Thyroid gland (tissue), 4 donors: ENCODE measurements around the gene TUT7. TPM values are rescaled to one million over a fixed set of nuclear protein-coding genes. Genes with fewer than 3 reads are reported as not detected.

Experiments used
- DNase-seq, 2 donors: peaks; one replicate each; pipeline ENCODE4 v3.0.0-alpha.2; 2019
- H3K27ac ChIP-seq, 3 donors: fragments of 200-600 bp; sonication (generic); 1 replicate in 2 of 3; 2 replicates in 1 of 3; pipeline ENCODE4 v1.5.1; 2016 to 2019; ENCODE audit warnings: mild to moderate bottlenecking in 1 of 3, moderate library complexity in 1 of 3
- H3K27me3 ChIP-seq: fragments of 200-600 bp; sonication (generic); one replicate; pipeline ENCODE4 v1.5.1; 2019
- H3K36me3 ChIP-seq, 2 donors: fragments of 200-600 bp; sonication (generic); one replicate each; pipeline ENCODE4 v1.5.1; 2016 to 2019
- H3K4me1 ChIP-seq, 2 donors: fragments of 200-600 bp; sonication (generic); one replicate each; pipeline ENCODE4 v1.5.1; 2017 to 2019
- H3K4me3 ChIP-seq, 3 donors: fragments of 200-600 bp; sonication (generic); replicated peaks in 1 of 3; 1 replicate in 2 of 3; 2 replicates in 1 of 3; pipeline ENCODE4 v1.5.1; 2016; ENCODE audit warnings: mild to moderate bottlenecking in 1 of 3
- H3K9me3 ChIP-seq: fragments of 200-600 bp; sonication (generic); one replicate; pipeline ENCODE4 v1.5.1; 2017
- POLR2A ChIP-seq, 2 donors: fragments of 450-650 bp; IDR thresholded peaks; one replicate each; pipeline ENCODE4 v1.6.1; 2017; ENCODE audit warnings: antibody characterized with exemption in 2 of 2, mild to moderate bottlenecking in 2 of 2, moderate library complexity in 1 of 2
- WGBS, 2 donors: methylation state at CpG; one replicate each; pipeline ENCODE4 v1.1.5; 2017; 5-methylcytosine and 5-hydroxymethylcytosine counted together
- intact Hi-C: fragments of 100-400 bp; cut with DNase I; formaldehyde crosslinking; loops from one replicate; pipeline ENCODE4 v1.15.1; 2023
- total RNA-seq, 4 donors: library from RNA; depleted of rRNA; stranded (reverse); fragments of >200 nt; gene quantifications; one replicate each; pipeline ENCODE4 v1.2.3, GENCODE V29; 2016
- TF ChIP-seq, protein P1 (sequence below), 6 experiments: fragments of 200-600 bp in 3 of 6; fragments of 450-650 bp in 3 of 6; sonication (generic) in 3 of 6; IDR thresholded peaks; one replicate each; pipeline ENCODE4 v1.5.1; 2016 to 2019; ENCODE audit warnings: antibody characterized with exemption in 6 of 6, mild to moderate bottlenecking in 2 of 6, inconsistent platforms in 1 of 6, moderate library complexity in 1 of 6

Gene TUT7
- total RNA-seq, 4 donors from 2014 or later: 32.0 to 40.6 (median 33.7) TPM

DNA sequence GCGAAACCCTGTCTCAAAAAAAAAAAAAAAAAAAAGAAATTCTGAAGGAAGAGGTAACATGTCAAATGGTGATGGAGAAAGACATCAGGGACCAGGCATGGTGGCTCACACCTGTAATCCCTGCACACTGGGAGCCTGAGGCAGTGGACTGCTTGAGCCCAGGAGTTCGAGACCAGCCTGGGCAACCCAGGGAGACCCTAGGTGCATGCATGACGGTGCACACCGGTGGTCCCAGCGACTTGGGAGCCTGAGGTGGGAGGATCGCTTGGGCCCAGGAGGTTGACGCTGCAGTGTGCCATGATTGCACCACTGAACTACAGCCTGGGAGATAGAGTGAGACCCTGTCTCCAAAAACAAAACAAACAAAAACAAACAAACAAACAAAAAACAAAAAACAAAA lies 73.6 kb downstream of the TUT7 start:
- Histone ChIP-seq H3K9me3 (no peaks in the 10 kb centered on the region), H3K36me3 (no peaks in the 10 kb centered on the region), H3K4me3 (no peak overlapping the region), H3K27me3 (no peaks in the 10 kb centered on the region), H3K4me1 (peaks cover 22 to 36% of the 10 kb centered on the region in 2 donors), H3K27ac (no peak overlapping the region)
- TF ChIP-seq POLR2A (IDR thresholded peaks at IDR 0.05): no peak
- TF ChIP-seq, protein P1, sequence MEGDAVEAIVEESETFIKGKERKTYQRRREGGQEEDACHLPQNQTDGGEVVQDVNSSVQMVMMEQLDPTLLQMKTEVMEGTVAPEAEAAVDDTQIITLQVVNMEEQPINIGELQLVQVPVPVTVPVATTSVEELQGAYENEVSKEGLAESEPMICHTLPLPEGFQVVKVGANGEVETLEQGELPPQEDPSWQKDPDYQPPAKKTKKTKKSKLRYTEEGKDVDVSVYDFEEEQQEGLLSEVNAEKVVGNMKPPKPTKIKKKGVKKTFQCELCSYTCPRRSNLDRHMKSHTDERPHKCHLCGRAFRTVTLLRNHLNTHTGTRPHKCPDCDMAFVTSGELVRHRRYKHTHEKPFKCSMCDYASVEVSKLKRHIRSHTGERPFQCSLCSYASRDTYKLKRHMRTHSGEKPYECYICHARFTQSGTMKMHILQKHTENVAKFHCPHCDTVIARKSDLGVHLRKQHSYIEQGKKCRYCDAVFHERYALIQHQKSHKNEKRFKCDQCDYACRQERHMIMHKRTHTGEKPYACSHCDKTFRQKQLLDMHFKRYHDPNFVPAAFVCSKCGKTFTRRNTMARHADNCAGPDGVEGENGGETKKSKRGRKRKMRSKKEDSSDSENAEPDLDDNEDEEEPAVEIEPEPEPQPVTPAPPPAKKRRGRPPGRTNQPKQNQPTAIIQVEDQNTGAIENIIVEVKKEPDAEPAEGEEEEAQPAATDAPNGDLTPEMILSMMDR (IDR thresholded peaks at IDR 0.05): no peak
- WGBS, 2 donors: 94 to 97% methylated on average over 7 of the region's 7 CpGs
- intact Hi-C loops: loop anchor here (10.0 kb wide), 3 partner anchors 74 to 336 kb away; partner anchors contain the start of genes NAA35 and TUT7
- DNase-seq: no peak

DNA sequence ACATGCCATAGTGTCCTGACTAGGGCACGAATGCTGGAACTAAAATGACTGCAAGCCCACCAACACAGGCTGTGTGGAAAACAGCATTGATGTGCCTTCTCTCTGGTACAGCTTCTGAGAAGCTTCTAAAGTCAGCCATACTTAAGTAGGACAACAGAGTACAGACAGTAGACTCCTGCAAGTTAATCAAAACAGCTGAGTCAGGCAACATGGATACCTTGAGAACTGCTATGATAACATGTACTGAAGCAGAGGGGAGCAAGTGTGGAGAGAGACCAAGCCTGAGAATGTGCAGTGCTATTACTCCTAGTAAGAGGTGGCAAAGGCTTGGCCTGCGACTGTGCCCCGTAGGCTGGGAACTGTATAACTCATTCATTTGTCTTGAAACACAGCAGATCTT lies 74.4 kb downstream of the TUT7 start:
- WGBS, 2 donors: 93 to 95% methylated on average over 3 of the region's 3 CpGs
- TF ChIP-seq, protein P1 (IDR thresholded peaks at IDR 0.05): no peak
- no peak for TF ChIP-seq POLR2A (IDR thresholded peaks at IDR 0.05)
- intact Hi-C loops: loop anchor here (10.0 kb wide), 3 partner anchors 75 to 335 kb away; partner anchors contain the start of genes NAA35 and TUT7
- H3K9me3 ChIP-seq: no peaks in the 10 kb centered on the region
- H3K27ac ChIP-seq: no peak overlapping the region
- H3K27me3 ChIP-seq: no peaks in the 10 kb centered on the region
- no peak for DNase-seq
- H3K36me3 ChIP-seq: no peaks in the 10 kb centered on the region
- no peak overlapping the region for H3K4me3 ChIP-seq
- peaks cover 22 to 38% of the 10 kb centered on the region in 2 donors for H3K4me1 ChIP-seq

DNA sequence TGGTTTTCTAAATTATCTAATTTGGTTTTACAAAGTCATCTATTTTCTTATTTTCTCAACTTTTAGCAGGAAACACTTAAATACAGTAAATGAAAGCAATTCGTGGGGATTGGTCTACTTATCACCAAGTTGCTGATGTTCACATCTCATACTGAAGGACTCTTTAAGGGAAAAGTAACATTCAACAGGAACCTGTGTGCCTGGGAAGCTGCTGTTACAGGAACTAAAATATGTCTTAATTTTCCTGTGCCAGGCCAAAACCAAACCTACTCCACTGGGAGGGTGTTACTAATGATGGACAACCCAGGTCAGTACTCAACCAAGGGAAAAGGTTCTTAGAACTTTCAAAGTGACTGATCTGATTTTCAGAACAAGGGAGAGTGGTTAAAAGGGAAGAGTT lies 77.1 kb downstream of the TUT7 start:
- no peak for DNase-seq
- TF ChIP-seq POLR2A (IDR thresholded peaks at IDR 0.05): no peak
- TF ChIP-seq, protein P1 (IDR thresholded peaks at IDR 0.05): no peak
- intact Hi-C loops: no loop called here
- WGBS, 2 donors: 55 to 58% methylated on average over 1 of the region's 1 CpG
- Histone ChIP-seq H3K4me3 (no peak overlapping the region), H3K36me3 (peaks cover 11 to 15% of the 10 kb centered on the region in 2 donors), H3K27ac (no peak overlapping the region), H3K9me3 (no peaks in the 10 kb centered on the region), H3K27me3 (no peaks in the 10 kb centered on the region), H3K4me1 (peaks cover 22 to 34% of the 10 kb centered on the region in 2 donors)

- TF ChIP-seq, protein P1 (IDR thresholded peaks at IDR 0.05): no peak
- no peak for TF ChIP-seq POLR2A (IDR thresholded peaks at IDR 0.05)
- Histone ChIP-seq H3K36me3 (peaks cover 16 to 25% of the 10 kb centered on the region in 2 donors), H3K27me3 (no peaks in the 10 kb centered on the region), H3K4me3 (no peak overlapping the region), H3K27ac (no peak overlapping the region), H3K4me1 (peaks cover 16 to 30% of the 10 kb centered on the region in 2 donors), H3K9me3 (no peaks in the 10 kb centered on the region)
- DNase-seq: no peak
- WGBS, 2 donors: 85 to 88% methylated on average over 3 of the region's 3 CpGs
- intact Hi-C loops: no loop called here
Observed at GRCh38 chr9:86275962-86276361, 78.2 kb downstream of the TUT7 start.

- H3K9me3 ChIP-seq: no peaks in the 10 kb centered on the region
- intact Hi-C loops: no loop called here
- H3K4me1 ChIP-seq: peaks cover 7 to 21% of the 10 kb centered on the region in 2 donors
- H3K36me3 ChIP-seq: peaks cover 17 to 26% of the 10 kb centered on the region in 2 donors
- TF ChIP-seq, protein P1 (IDR thresholded peaks at IDR 0.05): no peak
- no peak for TF ChIP-seq POLR2A (IDR thresholded peaks at IDR 0.05)
- no peak overlapping the region for H3K4me3 ChIP-seq
- DNase-seq: no peak
- H3K27ac ChIP-seq: no peak overlapping the region
- no peaks in the 10 kb centered on the region for H3K27me3 ChIP-seq
- 80 to 82% methylated on average over 7 of the region's 7 CpGs for WGBS, 2 donors
Observed at GRCh38 chr9:86274821-86275643, 79.2 kb downstream of the TUT7 start.
